ENCODE results near the gene FKBP4.

The FKBP4 gene

GRCh38 chr12:2851931-2852330, 57.2 kb downstream of the FKBP4 start:
- Histone ChIP-seq H3K4me3 (ENCODE audit: low read depth, low read length) (no peak overlapping the region), H3K4me1 (ENCODE audit: control insufficient read depth, insufficient read depth, low read length, unreplicated experiment) (peaks cover 8% of the 10 kb centered on the region), H2AFZ (ENCODE audit: low read length, unreplicated experiment) (no peak overlapping the region), H3K27me3 (ENCODE audit: insufficient read depth, low read length) (no peaks in the 10 kb centered on the region), H3K79me2 (ENCODE audit: control insufficient read depth, insufficient read depth, low read length, unreplicated experiment) (no peaks in the 10 kb centered on the region), H3K27ac (ENCODE audit: low read depth, low read length) (no peak overlapping the region), H3K36me3 (ENCODE audit: insufficient read depth, low read length) (no peaks in the 10 kb centered on the region)

- H3K27ac ChIP-seq (ENCODE audit: low read depth, low read length): no peak overlapping the region
- H3K4me3 ChIP-seq (ENCODE audit: low read depth, low read length): no peak overlapping the region
- peaks cover 8% of the 10 kb centered on the region for H3K4me1 ChIP-seq (ENCODE audit: control insufficient read depth, insufficient read depth, low read length, unreplicated experiment)
- H3K79me2 ChIP-seq (ENCODE audit: control insufficient read depth, insufficient read depth, low read length, unreplicated experiment): no peaks in the 10 kb centered on the region
- no peaks in the 10 kb centered on the region for H3K27me3 ChIP-seq (ENCODE audit: insufficient read depth, low read length)
- H3K36me3 ChIP-seq (ENCODE audit: insufficient read depth, low read length): no peaks in the 10 kb centered on the region
- H2AFZ ChIP-seq (ENCODE audit: low read length, unreplicated experiment): no peak overlapping the region
Measured at GRCh38 chr12:2853626-2854025, 58.9 kb downstream of the FKBP4 start.
